Measurements from ENCODE around the gene CTNNA3.

DNA sequence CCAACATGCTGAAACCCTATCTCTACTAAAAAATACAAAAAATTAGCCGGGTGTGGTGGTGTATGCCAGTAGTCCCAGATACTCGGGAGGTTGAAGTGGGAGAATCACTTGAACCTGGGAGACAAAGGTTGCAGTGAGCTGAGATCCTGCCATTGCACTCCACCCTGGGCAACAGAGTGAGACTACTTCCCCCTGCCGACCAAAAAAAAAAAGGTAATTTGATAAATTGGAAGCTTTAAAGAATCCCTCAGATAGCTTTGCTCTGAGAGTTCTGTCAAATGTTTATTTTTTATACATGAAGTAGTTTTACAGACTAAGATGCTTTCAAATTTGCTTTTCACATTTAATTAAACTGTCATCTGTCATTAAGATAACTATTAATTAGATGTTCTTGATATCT is 1333.5 kb downstream of the CTNNA3 start:
- TF ChIP-seq CTCF (IDR thresholded peaks at IDR 0.05) = no peak
- TF ChIP-seq POLR2A (IDR thresholded peaks at IDR 0.05) = no peak

Measured in uterus (tissue), 2 donors.